Stimulated activated CD8-positive, alpha-beta memory T cell treated with anti-CD3 and anti-CD28 coated beads, Interleukin-4, amount 100 ng/mL, for 4 hours (primary cell): ENCODE measurements around the gene SYNJ1.

Experiments
- DNase-seq, 2 donors: peaks; one replicate each; pipeline ENCODE4 v3.0.0-alpha.2; 2020; ENCODE audit warnings: low read depth in 2 of 2, low spot score in 1 of 2

The SYNJ1 gene

GRCh38 chr21:32580949-32581348, 146.9 kb downstream of the SYNJ1 start:
- DNase-seq: no peak
